SU-DHL-6 (cell line): ENCODE measurements around the gene SERPINC1.

ENCODE experiments used
- EZH2phosphoT487 ChIP-seq: fragments of 200-600 bp; sonication (generic), shearing (Covaris generic); conservative IDR thresholded peaks from 2 replicates; pipeline ENCODE4 v1.6.1; 2018; ENCODE audit warnings: mild to moderate bottlenecking, antibody characterized with exemption, low read length, moderate library complexity, mixed read lengths
- TF ChIP-seq, protein P1 (sequence below): fragments of 200-600 bp; sonication (generic); IDR thresholded peaks from one replicate; pipeline ENCODE4 v1.5.1; 2017; ENCODE audit warnings: antibody characterized with exemption, mild to moderate bottlenecking, low read length, moderate library complexity; ENCODE audit not compliant: insufficient read depth, poor library complexity, severe bottlenecking

DNA sequence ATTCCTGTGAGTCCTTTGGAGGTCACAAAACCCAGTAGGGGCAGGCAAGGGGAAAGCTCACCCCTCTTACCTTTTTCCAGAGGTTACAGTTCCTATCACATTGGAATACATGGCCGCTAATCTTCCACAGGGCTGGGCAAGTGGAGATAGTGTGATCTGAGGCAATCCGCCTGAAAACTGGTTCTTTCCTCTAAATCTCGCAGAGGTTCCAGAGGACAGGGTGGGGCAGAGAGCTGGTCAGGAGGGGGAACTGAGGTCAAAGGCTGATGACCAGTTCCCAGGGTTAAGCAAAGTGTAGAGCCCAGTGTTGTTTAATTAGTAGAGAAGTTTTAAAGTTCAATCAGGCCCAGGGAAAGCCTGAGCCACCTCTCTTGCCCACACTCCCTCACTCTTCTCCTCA is at the start of gene SERPINC1:
- TF ChIP-seq, protein P1, sequence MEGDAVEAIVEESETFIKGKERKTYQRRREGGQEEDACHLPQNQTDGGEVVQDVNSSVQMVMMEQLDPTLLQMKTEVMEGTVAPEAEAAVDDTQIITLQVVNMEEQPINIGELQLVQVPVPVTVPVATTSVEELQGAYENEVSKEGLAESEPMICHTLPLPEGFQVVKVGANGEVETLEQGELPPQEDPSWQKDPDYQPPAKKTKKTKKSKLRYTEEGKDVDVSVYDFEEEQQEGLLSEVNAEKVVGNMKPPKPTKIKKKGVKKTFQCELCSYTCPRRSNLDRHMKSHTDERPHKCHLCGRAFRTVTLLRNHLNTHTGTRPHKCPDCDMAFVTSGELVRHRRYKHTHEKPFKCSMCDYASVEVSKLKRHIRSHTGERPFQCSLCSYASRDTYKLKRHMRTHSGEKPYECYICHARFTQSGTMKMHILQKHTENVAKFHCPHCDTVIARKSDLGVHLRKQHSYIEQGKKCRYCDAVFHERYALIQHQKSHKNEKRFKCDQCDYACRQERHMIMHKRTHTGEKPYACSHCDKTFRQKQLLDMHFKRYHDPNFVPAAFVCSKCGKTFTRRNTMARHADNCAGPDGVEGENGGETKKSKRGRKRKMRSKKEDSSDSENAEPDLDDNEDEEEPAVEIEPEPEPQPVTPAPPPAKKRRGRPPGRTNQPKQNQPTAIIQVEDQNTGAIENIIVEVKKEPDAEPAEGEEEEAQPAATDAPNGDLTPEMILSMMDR, result no peak
- TF ChIP-seq EZH2phosphoT487, result no peak
